Immature natural killer cell (primary cell): ENCODE results near the gene C3orf22. TPM values are rescaled to one million over a fixed set of nuclear protein-coding genes. Genes with fewer than 3 reads are reported as not detected.

Source experiments
- DNase-seq, 3 donors: peaks; one replicate each; pipeline ENCODE4 v3.0.0; 2022; ENCODE audit warnings: mixed read lengths in 1 of 3
- H3K27ac Mint-ChIP-seq, 6 donors: one replicate each; pipeline ENCODE4 v1.8.0; 2020; ENCODE audit warnings: mixed read lengths in 6 of 6, mild to moderate bottlenecking in 5 of 6, inconsistent platforms in 4 of 6, moderate library complexity in 3 of 6
- H3K27me3 Mint-ChIP-seq, 3 donors: one replicate each; pipeline ENCODE4 v1.8.0; 2020 to 2021; ENCODE audit warnings: low read depth in 3 of 3, mild to moderate bottlenecking in 3 of 3, mixed read lengths in 3 of 3, moderate library complexity in 3 of 3, inconsistent platforms in 1 of 3
- H3K36me3 Mint-ChIP-seq, 3 donors: one replicate each; pipeline ENCODE4 v1.8.0; 2020; ENCODE audit warnings: mixed read lengths in 3 of 3, inconsistent platforms in 2 of 3, mild to moderate bottlenecking in 2 of 3
- H3K4me1 Mint-ChIP-seq, 2 donors: one replicate each; pipeline ENCODE4 v1.8.0; 2020; ENCODE audit warnings: inconsistent platforms in 2 of 2, mild to moderate bottlenecking in 2 of 2, mixed read lengths in 2 of 2, moderate library complexity in 1 of 2
- H3K4me3 Mint-ChIP-seq, 5 donors: one replicate each; pipeline ENCODE4 v1.8.0; 2020; ENCODE audit warnings: mild to moderate bottlenecking in 5 of 5, mixed read lengths in 5 of 5, inconsistent platforms in 3 of 5, moderate library complexity in 3 of 5
- H3K9me3 Mint-ChIP-seq, 6 donors: one replicate each; pipeline ENCODE4 v1.8.0; 2020; ENCODE audit warnings: mild to moderate bottlenecking in 6 of 6, mixed read lengths in 6 of 6, inconsistent platforms in 4 of 6, moderate library complexity in 3 of 6
- polyA plus RNA-seq, 3 donors: library from polyadenylated mRNA; unstranded; fragments of 300-500 nt; fragmentation: Illumina TruSeq; gene quantifications; one replicate each; pipeline ENCODE4 v1.2.3, GENCODE V29; 2021

The C3orf22 gene
- polyA plus RNA-seq, 3 donors from 2014 or later, result not detected

GRCh38 chr3:126543457-126544061, 15.2 kb downstream of the C3orf22 start:
- Mint-ChIP-seq H3K4me3 (no peak overlapping the region), H3K4me1 (no peaks in the 10 kb centered on the region), H3K36me3 (no peaks in the 10 kb centered on the region), H3K27ac (no peak overlapping the region), H3K9me3 (peaks cover 0 to 1% (median 0%) of the 10 kb centered on the region in 6 donors), H3K27me3 (peaks cover 3 to 4% (median 4%) of the 10 kb centered on the region in 3 donors)
- no peak for DNase-seq

- H3K27ac Mint-ChIP-seq, result no peak overlapping the region
- no peak for DNase-seq
- no peaks in the 10 kb centered on the region for H3K4me1 Mint-ChIP-seq
- H3K36me3 Mint-ChIP-seq, result no peaks in the 10 kb centered on the region
- no peak overlapping the region for H3K4me3 Mint-ChIP-seq
- H3K27me3 Mint-ChIP-seq, result peaks cover 3 to 4% (median 4%) of the 10 kb centered on the region in 3 donors
- peaks cover 0 to 1% (median 0%) of the 10 kb centered on the region in 6 donors for H3K9me3 Mint-ChIP-seq
Observed at GRCh38 chr3:126542340-126543241, 16.1 kb downstream of the C3orf22 start.

GRCh38 chr3:126541628-126542339, 16.9 kb downstream of the C3orf22 start:
- peaks cover 2 to 4% (median 3%) of the 10 kb centered on the region in 3 donors for H3K27me3 Mint-ChIP-seq
- no peak for DNase-seq
- H3K27ac Mint-ChIP-seq, result no peak overlapping the region
- no peaks in the 10 kb centered on the region for H3K4me1 Mint-ChIP-seq
- H3K36me3 Mint-ChIP-seq, result no peaks in the 10 kb centered on the region
- H3K4me3 Mint-ChIP-seq, result no peak overlapping the region
- H3K9me3 Mint-ChIP-seq, result peaks cover 0 to 1% (median 0%) of the 10 kb centered on the region in 6 donors

- no peak overlapping the region for H3K27ac Mint-ChIP-seq
- peaks cover 0 to 1% (median 0%) of the 10 kb centered on the region in 6 donors for H3K9me3 Mint-ChIP-seq
- DNase-seq, result no peak
- H3K4me1 Mint-ChIP-seq, result no peaks in the 10 kb centered on the region
- peaks cover 2 to 4% (median 3%) of the 10 kb centered on the region in 3 donors for H3K27me3 Mint-ChIP-seq
- no peaks in the 10 kb centered on the region for H3K36me3 Mint-ChIP-seq
- no peak overlapping the region for H3K4me3 Mint-ChIP-seq
Observed at GRCh38 chr3:126540951-126541627, 17.6 kb downstream of the C3orf22 start.

GRCh38 chr3:126540342-126540849, 18.3 kb downstream of the C3orf22 start:
- Mint-ChIP-seq H3K4me1 (no peaks in the 10 kb centered on the region), H3K27ac (peak overlapping the region in 1 of 6 donors; percentile 41), H3K4me3 (no peak overlapping the region), H3K36me3 (no peaks in the 10 kb centered on the region), H3K27me3 (peaks cover 2 to 4% (median 3%) of the 10 kb centered on the region in 3 donors), H3K9me3 (peaks cover 0 to 1% (median 0%) of the 10 kb centered on the region in 6 donors)
- no peak for DNase-seq

- no peaks in the 10 kb centered on the region for H3K4me1 Mint-ChIP-seq
- peak overlapping the region in 1 of 5 donors; percentile 9 for H3K4me3 Mint-ChIP-seq
- peaks cover 2 to 4% (median 3%) of the 10 kb centered on the region in 3 donors for H3K27me3 Mint-ChIP-seq
- no peak for DNase-seq
- peak overlapping the region in 1 of 6 donors; percentile 55 for H3K27ac Mint-ChIP-seq
- peaks cover 0 to 1% (median 0%) of the 10 kb centered on the region in 6 donors for H3K9me3 Mint-ChIP-seq
- no peaks in the 10 kb centered on the region for H3K36me3 Mint-ChIP-seq
Observed at GRCh38 chr3:126539558-126540250, 19.0 kb downstream of the C3orf22 start.

GRCh38 chr3:126538966-126539365, 19.8 kb downstream of the C3orf22 start:
- H3K9me3 Mint-ChIP-seq, result peaks cover 0 to 1% (median 0%) of the 10 kb centered on the region in 6 donors
- H3K4me3 Mint-ChIP-seq, result no peak overlapping the region

GRCh38 chr3:126538316-126538715, 20.4 kb downstream of the C3orf22 start:
- Mint-ChIP-seq H3K27ac (no peak overlapping the region), H3K9me3 (peaks cover 0 to 1% (median 0%) of the 10 kb centered on the region in 6 donors), H3K27me3 (peaks cover 3 to 8% (median 4%) of the 10 kb centered on the region in 3 donors), H3K4me1 (no peaks in the 10 kb centered on the region), H3K36me3 (no peaks in the 10 kb centered on the region), H3K4me3 (no peak overlapping the region)
- no peak for DNase-seq

More at GRCh38 chr3:126538966-126539365, 19.8 kb downstream of the C3orf22 start:
- Mint-ChIP-seq H3K4me1 (no peaks in the 10 kb centered on the region), H3K36me3 (no peaks in the 10 kb centered on the region), H3K27me3 (peaks cover 3 to 4% (median 4%) of the 10 kb centered on the region in 3 donors), H3K27ac (no peak overlapping the region)
- DNase-seq, result no peak

GRCh38 chr3:126537730-126538281, 20.9 kb downstream of the C3orf22 start:
- Mint-ChIP-seq H3K36me3 (no peaks in the 10 kb centered on the region), H3K4me3 (no peak overlapping the region), H3K27me3 (peaks cover 0 to 8% (median 4%) of the 10 kb centered on the region in 3 donors), H3K4me1 (no peaks in the 10 kb centered on the region), H3K27ac (no peak overlapping the region), H3K9me3 (peaks cover 0 to 1% (median 0%) of the 10 kb centered on the region in 6 donors)
- no peak for DNase-seq

GRCh38 chr3:126537116-126537729, 21.5 kb downstream of the C3orf22 start:
- H3K27me3 Mint-ChIP-seq, result peaks cover 0 to 8% (median 4%) of the 10 kb centered on the region in 3 donors
- peaks cover 0 to 1% (median 0%) of the 10 kb centered on the region in 6 donors for H3K9me3 Mint-ChIP-seq
- no peak overlapping the region for H3K27ac Mint-ChIP-seq
- no peaks in the 10 kb centered on the region for H3K4me1 Mint-ChIP-seq
- DNase-seq, result no peak
- H3K4me3 Mint-ChIP-seq, result no peak overlapping the region
- no peaks in the 10 kb centered on the region for H3K36me3 Mint-ChIP-seq

GRCh38 chr3:126536126-126536525, 22.6 kb downstream of the C3orf22 start:
- peaks cover 0 to 1% (median 0%) of the 10 kb centered on the region in 6 donors for H3K9me3 Mint-ChIP-seq
- H3K4me1 Mint-ChIP-seq, result no peaks in the 10 kb centered on the region
- no peaks in the 10 kb centered on the region for H3K36me3 Mint-ChIP-seq
- no peak for DNase-seq
- H3K27me3 Mint-ChIP-seq, result peaks cover 2 to 8% (median 4%) of the 10 kb centered on the region in 3 donors
- H3K4me3 Mint-ChIP-seq, result no peak overlapping the region
- no peak overlapping the region for H3K27ac Mint-ChIP-seq

GRCh38 chr3:126535636-126536035, 23.1 kb downstream of the C3orf22 start:
- peaks cover 0 to under 1% of the 10 kb centered on the region in 2 donors for H3K4me1 Mint-ChIP-seq
- H3K9me3 Mint-ChIP-seq, result peaks cover 0 to 1% (median 0%) of the 10 kb centered on the region in 6 donors
- no peak overlapping the region for H3K27ac Mint-ChIP-seq
- peaks cover 2 to 6% (median 4%) of the 10 kb centered on the region in 3 donors for H3K27me3 Mint-ChIP-seq
- H3K36me3 Mint-ChIP-seq, result no peaks in the 10 kb centered on the region
- no peak overlapping the region for H3K4me3 Mint-ChIP-seq
- DNase-seq, result no peak
